GM19452 (cell line): Measurements from ENCODE around the gene LRRC75A.

Source experiments
- ATAC-seq: cut with Tn5 transposase; IDR thresholded peaks from one replicate; pipeline ENCODE4 v1.9.1; 2021; ENCODE audit not compliant: unreplicated experiment

Gene LRRC75A

DNA sequence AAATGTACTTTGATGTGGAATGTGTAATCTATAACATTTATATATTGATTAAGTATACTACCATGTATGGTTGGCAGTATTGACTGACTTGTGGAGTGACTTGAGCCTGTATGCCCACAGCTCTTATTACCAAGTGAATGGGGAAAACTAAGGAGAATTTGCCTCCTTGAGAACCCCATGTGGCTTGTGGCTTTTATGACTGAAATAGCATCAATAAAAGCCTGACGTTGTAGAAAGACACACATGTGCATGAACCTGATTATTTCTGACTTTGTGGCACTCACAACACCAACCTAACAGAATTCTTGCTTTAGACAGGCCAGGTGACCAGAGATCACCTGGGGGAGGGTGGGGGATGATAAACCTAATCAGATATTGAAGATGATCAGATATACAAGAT is 2.1 kb upstream of the LRRC75A start:
- ATAC-seq = no peak

DNA sequence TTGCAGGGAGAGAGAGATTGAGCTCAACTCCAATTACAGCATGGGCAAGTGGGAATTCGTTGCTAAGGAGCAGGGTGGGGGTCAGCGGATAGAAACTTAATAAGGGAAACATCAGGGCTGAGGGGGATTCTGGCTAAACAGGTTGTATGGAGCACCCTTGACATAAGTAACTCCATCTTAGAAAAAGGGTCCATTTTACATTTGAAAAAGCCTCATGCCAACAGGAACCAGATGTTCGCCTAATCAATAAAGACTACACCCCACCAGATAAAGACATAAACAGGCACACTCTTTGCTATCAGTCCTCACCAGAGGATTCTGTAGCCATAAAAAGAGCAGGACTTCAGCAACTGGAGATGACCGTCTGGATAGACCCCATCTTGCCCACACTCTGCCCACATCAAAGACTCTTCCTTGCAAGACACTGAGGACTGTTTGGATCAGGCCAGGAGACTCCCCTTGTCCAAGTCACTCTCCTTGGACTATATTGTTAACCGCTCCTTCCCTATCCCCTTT is 1.6 kb upstream of the LRRC75A start:
- ATAC-seq = no peak

GRCh38 chr17:16492613-16493530 is 879 bp upstream of the LRRC75A start:
- ATAC-seq = no peak

GRCh38 chr17:16491131-16491702 is 776 bp downstream of the LRRC75A start:
- no peak for ATAC-seq

DNA sequence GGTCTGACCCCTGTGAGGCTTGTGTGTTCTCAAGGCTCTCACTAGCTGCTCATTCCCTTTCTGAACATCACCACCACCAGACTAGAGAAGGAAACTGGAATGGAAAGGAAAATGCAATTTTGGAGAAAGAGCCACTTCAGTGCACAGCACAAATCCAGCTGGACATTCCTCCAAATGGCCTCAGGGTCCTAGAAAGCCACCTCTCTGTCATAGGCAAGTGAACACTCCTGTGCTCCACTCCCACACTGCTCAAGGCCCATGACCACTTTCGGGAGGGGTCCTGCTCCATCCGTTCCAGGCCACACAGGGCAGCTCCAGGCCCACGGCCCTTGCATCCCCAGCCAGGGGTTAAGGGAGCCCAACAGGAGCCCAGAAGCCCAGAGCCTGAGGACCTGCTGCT is 2.6 kb downstream of the LRRC75A start:
- ATAC-seq = no peak

DNA sequence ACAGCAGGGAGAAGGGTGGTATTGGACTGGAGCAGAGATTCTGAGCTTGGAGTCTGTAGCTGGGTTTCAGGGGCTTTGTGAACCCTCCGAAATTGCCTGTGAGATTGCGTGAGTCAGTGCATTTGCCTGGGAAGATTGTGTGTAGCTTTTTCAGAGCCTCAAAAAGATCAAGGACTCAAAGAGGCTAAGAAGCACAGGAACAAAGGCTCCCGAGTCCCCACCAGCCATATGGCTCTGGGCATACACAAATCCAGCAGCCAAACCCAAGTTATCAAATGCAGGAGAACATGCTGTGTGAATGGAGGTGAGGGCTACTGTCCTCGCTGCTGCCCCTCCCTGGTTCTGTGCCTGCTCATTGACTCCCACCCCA is 3.0 kb downstream of the LRRC75A start:
- ATAC-seq = no peak

GRCh38 chr17:16488186-16488967 is 3.6 kb downstream of the LRRC75A start:
- no peak for ATAC-seq

DNA sequence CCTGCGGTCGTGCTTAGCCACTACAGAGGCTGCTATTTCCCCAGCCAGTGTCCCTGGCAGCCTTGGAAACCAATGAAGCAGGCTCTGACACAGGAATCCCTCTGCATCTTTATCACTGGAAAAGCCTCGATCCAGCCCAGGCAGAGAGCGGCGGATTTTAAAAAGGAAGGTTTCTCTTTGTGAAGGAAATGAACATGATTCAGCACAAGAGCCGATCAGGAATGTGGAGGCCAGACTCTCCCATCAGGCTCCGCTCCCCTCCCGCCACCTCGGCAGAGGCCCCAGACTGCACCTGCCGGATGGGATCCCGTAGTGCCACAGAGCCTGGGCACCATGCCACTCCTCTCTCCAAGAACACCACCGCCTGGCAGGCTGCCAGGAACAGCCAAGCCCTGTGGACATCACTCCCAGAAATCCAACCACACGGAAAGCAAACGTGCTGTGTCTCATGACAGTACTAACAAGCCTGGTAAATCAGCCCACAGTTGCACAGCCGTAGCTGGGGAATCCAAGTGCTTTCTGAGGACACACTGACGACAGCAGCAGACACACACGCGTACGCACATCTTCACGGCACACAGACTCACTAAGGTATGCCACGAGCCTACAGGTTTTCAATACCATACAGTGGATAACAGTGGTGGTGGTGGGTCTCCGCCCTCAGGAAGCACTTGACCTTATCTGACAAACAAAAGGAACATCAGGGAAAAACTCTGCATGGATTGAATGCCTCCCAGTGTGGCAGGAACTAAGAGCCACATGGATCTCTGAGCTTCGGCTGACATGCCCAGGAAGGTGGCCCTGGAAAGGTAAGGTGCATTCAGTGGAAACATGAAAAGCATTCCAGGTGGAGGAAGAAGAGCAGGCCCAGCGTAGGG is 5.4 kb downstream of the LRRC75A start:
- ATAC-seq = no peak

GRCh38 chr17:16484445-16485175 is 7.4 kb downstream of the LRRC75A start:
- ATAC-seq = no peak

- no peak for ATAC-seq
Observed at GRCh38 chr17:16483021-16483645, 8.9 kb downstream of the LRRC75A start.

- ATAC-seq = no peak
Observed at GRCh38 chr17:16482253-16482652, 9.7 kb downstream of the LRRC75A start.

DNA sequence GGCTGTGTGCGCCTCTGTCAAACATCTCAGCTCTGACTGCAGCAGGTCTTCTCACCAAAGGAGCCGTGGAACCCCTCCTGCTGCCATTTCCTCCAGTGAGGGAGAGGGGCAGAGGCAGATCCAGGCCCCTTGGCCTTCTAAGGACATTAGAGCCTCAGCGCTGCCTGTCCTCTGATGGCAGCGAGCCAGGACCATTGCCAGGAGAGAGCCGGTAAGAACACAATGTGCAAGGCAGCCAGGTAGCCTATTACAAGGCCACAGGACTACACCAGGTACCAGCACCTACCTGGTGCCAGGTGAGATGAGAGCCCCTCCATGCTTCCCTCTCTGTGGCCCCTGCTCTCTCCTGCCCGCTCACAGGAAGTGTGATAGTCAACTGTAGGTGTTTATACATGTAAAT is 11.0 kb downstream of the LRRC75A start:
- no peak for ATAC-seq

DNA sequence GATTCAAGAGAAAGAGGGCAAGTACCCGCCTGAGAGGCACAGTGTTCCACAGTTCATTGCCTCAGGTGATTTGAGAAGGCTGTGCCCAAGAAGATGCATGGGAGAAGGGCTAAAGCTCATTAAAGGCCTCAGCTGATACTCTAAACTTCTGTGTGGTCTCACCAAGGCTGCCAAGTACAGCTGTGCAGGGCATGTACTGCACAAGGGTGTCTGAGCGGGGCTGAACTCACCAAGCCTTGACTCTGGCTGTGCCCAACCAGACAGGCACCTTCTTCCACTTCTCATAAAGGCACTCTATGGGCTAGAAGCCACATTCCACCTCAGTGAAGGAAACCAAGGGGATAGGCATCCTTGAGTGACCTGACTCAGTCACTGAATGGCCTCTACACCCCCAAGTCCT is 12.7 kb downstream of the LRRC75A start:
- ATAC-seq = no peak

DNA sequence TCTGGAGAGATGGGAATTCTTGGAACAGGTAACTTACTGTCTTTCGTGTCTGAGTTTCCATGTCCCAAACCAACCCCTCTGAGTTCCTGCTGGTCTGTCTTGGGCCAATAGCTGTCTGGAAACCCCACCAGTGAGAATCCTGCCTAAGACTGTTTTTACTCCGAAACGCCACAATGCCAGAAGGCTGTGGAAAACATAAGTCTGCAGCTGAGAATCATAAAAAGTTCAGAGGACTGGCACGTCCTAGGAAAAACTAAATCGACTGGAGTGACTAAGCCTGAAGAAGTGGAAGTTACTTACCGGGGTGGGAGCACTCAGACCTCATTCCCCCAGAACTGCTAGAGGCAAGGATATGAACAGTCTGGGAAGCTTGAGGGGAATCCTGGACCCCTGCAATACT is 13.3 kb downstream of the LRRC75A start:
- no peak for ATAC-seq

DNA sequence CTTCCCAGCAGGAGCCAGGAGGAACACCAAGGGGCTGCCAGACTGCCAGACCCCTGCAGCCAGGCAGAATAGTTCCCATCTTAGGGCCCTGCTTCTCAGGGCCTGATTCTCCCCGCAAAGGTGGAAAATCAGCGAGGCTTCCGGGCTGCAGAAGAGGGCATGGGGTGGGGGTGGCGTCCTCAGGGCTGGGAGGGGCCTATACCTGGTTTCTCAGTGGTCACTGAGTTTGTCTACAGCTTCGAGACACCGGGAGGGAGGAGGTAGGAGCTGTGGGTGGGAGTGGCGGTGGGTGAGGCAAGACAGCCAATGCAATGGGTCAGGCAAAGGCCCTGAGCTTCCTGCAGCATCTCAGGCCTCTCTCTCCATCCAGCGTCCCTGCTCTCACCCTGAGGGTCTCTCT is 14.3 kb downstream of the LRRC75A start:
- ATAC-seq = no peak

GRCh38 chr17:16477255-16477654 is 14.7 kb downstream of the LRRC75A start:
- no peak for ATAC-seq

- ATAC-seq = no peak
Observed at GRCh38 chr17:16475179-16475704, 16.8 kb downstream of the LRRC75A start.

DNA sequence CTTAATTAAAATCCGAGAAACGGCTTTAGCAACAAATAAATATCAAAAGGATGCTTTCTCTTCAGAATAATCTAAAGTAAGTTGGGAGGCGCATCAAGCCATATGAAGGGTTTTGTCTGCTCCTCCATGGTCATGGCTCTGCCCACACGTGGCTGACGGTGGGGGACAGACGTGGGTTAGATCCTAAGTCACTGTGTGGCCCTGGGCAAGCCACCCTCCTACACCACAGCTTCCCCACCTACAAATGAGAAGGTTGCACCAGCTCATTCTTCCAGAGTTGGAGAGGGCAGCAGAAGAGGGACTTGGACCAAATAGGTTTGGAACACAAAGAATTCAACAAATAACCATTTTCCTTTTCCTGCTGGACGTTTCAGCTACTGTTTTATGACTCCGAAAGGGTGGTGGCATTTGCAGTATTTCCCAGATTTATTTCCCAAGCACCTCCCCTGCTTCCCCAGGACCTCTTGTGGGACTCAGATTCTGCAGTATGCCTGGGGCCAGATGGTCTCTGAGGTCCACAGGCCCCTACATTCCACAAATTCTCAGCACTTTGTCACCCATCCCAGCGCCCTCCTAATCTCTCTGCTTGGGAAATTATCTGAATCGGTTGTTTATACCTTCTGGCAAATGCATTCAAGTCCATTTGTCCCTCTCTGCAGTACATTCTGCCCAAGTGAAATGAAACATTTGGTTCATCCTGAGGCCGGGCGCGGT is 17.8 kb downstream of the LRRC75A start:
- ATAC-seq = no peak
